Urinary bladder (tissue), 4 donors: Measurements from ENCODE around the gene HEPHL1. TPM values are rescaled to one million over a fixed set of nuclear protein-coding genes. Genes with fewer than 3 reads are reported as not detected.
"Not testable (repeated sequence)": the region's sequence is repeated elsewhere in the genome, so short reads cannot be mapped to it uniquely, and the experiment has no call there.

ENCODE experiments used
- DNase-seq: peaks from one replicate; pipeline ENCODE4 v3.0.0-alpha.2; 2015; ENCODE audit errors: extremely low spot score
- H3K27ac ChIP-seq: one replicate; pipeline ENCODE4 v1.5.1; 2013; ENCODE audit warnings: low read depth, mild to moderate bottlenecking, moderate library complexity
- H3K36me3 ChIP-seq: one replicate; pipeline ENCODE4 v1.6.1; 2013; ENCODE audit warnings: mild to moderate bottlenecking, moderate library complexity; ENCODE audit not compliant: insufficient read depth
- H3K4me1 ChIP-seq: one replicate; pipeline ENCODE4 v1.6.1; 2013; ENCODE audit warnings: mild to moderate bottlenecking, moderate library complexity; ENCODE audit not compliant: insufficient read depth
- H3K4me3 ChIP-seq: one replicate; pipeline ENCODE4 v1.5.1; 2013; ENCODE audit warnings: low read depth, low read length
- WGBS: extraction: QIAGEN DNeasy Blood & Tissue Kit; methylation state at CpG from one replicate; pipeline ENCODE4 v1.1.7; 2013; 5-methylcytosine and 5-hydroxymethylcytosine counted together
- polyA plus RNA-seq: library from polyadenylated mRNA; stranded (reverse); fragments of 200-250 nt; gene quantifications from one replicate; pipeline ENCODE4 v1.2.3, GENCODE V29; 2013
- total RNA-seq: library from RNA; depleted of rRNA; stranded (reverse); fragments of >200 nt; gene quantifications from one replicate; pipeline ENCODE4 v1.2.3, GENCODE V29; 2014
- donor health status: healthy with polysubstance abuse.
- donor health status: healthy.

HEPHL1 gene
- total and polyA plus RNA-seq, 2 donors = not detected

GRCh38 chr11:94117197-94117574 is 96.0 kb downstream of the HEPHL1 start:
- WGBS = 91% methylated on average over 1 of the region's 1 CpG
- no peak overlapping the region for H3K27ac ChIP-seq
- H3K4me1 ChIP-seq = no peaks in the 10 kb centered on the region
- no peak overlapping the region for H3K4me3 ChIP-seq
- DNase-seq = no peak
- H3K36me3 ChIP-seq = no peaks in the 10 kb centered on the region

DNA sequence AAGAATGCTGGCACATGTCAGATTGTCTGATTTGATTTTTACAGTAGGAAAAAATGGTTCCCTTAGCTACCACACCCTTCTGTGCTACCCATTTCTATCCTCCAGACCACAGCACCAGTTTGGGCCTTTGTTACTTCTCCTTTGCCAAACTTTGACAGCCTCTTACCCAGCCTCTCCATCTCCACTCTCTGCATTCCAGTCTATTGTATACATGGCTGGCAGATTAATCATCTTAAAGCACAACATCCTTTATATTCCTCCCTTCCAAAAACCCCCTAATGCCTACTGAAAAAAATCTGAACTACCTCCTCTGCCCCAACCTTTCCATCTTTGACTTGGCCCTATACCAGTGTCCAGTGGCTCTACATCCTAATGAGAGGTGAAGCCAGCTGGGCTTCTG is 96.7 kb downstream of the HEPHL1 start:
- DNase-seq = no peak
- H3K36me3 ChIP-seq = no peaks in the 10 kb centered on the region
- H3K4me1 ChIP-seq = no peaks in the 10 kb centered on the region
- H3K4me3 ChIP-seq = no peak overlapping the region
- no peak overlapping the region for H3K27ac ChIP-seq

- DNase-seq, H3K4me3 ChIP-seq, H3K27ac ChIP-seq, H3K36me3 ChIP-seq, H3K4me1 ChIP-seq: not testable (repeated sequence)
- WGBS = 94% methylated on average over 6 of the region's 6 CpGs
Observed at GRCh38 chr11:94119676-94120075, 98.5 kb downstream of the HEPHL1 start.

GRCh38 chr11:94120516-94120915 is 99.4 kb downstream of the HEPHL1 start:
- not testable (repeated sequence) for H3K36me3 ChIP-seq, H3K4me3 ChIP-seq, H3K4me1 ChIP-seq, DNase-seq, H3K27ac ChIP-seq
- WGBS = 83% methylated on average over 2 of the region's 2 CpGs

- no peak for DNase-seq
- Histone ChIP-seq H3K27ac (no peak overlapping the region), H3K4me3 (no peak overlapping the region), H3K4me1 (no peaks in the 10 kb centered on the region), H3K36me3 (no peaks in the 10 kb centered on the region)
- 97% methylated on average over 6 of the region's 6 CpGs for WGBS
Observed at GRCh38 chr11:94120946-94121345, 99.8 kb downstream of the HEPHL1 start.

DNA sequence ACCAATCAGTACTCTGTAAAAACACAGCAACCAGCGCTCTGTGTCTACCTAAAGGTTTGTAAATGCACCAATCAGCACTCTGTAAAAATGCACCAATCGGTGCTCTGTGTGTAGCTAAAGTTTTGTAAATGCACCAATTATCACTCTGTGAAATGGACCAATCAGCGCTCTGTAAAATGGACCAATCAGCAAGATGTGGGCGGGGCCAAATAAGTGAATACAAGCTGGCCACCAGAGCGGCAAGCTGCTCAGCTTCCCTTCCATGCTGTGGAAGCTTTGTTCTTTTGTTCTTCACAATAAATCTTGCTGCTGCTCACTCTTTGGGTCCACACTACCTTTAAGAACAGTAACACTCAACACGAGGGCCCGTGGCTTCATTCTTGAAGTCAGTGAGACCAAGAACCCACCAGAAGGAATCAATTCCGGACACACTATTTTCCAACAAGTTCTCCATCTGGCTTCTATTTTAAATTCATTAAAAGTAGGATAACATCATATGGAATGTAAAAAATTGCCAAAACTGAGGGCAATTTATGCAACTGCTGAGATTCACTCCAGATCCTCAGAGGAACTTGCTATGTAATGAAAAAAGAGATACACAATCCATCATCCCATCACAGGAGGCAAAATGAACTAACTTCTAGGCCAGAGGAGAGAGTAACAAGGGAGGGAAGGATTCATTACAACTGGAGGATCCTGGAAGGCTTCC is 104.4 kb downstream of the HEPHL1 start:
- DNase-seq = no peak
- H3K36me3 ChIP-seq = no peaks in the 10 kb centered on the region
- H3K27ac ChIP-seq = no peak overlapping the region
- H3K4me1 ChIP-seq = no peaks in the 10 kb centered on the region
- H3K4me3 ChIP-seq = no peak overlapping the region
- WGBS = 93% methylated on average over 8 of the region's 8 CpGs

- no peak for DNase-seq
- Histone ChIP-seq H3K27ac (no peak overlapping the region), H3K4me3 (no peak overlapping the region), H3K36me3 (no peaks in the 10 kb centered on the region), H3K4me1 (no peaks in the 10 kb centered on the region)
Observed at GRCh38 chr11:94127638-94128037, 106.5 kb downstream of the HEPHL1 start.

GRCh38 chr11:94128291-94128745 is 107.2 kb downstream of the HEPHL1 start:
- under 1% methylated on average over 23 of the region's 23 CpGs for WGBS
- H3K4me3 ChIP-seq = peak overlapping the region; percentile 66
- DNase-seq = peak; percentile 51
- no peaks in the 10 kb centered on the region for H3K36me3 ChIP-seq
- peaks cover 3% of the 10 kb centered on the region for H3K4me1 ChIP-seq
- peak overlapping the region; percentile 94 for H3K27ac ChIP-seq

DNA sequence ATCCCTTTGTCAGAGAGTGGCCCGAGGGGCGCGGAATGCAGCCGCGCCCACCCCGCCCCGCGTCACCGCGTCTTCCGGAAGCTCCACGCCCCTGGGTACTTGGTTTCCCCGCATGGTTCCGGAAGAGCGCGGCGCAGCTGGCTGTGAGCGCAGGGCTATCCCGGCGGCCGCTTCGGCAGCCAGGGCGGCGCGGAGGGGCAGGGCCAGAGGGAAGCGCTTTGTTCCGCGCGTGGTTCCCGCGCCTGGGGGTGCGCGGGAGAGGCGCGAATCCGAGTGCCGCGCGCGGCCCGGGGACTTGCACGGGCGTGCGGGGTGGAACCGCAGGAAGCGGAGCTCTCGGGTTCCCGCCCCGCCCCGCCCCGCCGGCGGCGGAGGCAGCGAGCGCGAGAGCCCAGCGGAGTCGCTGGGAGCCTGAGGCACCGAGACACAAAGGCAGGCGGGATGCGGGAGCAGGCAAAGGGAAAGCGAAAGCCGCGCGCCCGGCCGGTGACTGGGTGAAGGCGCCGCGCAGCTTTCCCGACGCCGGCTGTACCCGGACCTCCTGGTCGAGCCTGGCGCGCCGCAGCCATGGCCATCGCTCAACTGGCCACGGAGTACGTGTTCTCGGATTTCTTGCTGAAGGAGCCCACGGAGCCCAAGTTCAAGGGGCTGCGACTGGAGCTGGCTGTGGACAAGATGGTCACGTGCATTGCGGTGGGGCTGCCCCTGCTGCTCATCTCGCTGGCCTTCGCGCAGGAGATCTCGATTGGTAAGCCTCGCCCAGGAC is 107.8 kb downstream of the HEPHL1 start, which contains the start of gene PANX1:
PANX1 (plus strand) TSS at position 96 of the 766 bp plus-strand sequence; CDS start at position 568, 472 bp downstream.
- WGBS = under 1% methylated on average over 92 of the region's 92 CpGs
- H3K36me3 ChIP-seq = no peaks in the 10 kb centered on the region
- H3K27ac ChIP-seq = peak within 1 kb of the TSS; percentile 94
- H3K4me1 ChIP-seq = peaks cover 3% of the 10 kb centered on the region
- DNase-seq = peak; percentile 28
- peak within 1 kb of the TSS; percentile 66 for H3K4me3 ChIP-seq

DNA sequence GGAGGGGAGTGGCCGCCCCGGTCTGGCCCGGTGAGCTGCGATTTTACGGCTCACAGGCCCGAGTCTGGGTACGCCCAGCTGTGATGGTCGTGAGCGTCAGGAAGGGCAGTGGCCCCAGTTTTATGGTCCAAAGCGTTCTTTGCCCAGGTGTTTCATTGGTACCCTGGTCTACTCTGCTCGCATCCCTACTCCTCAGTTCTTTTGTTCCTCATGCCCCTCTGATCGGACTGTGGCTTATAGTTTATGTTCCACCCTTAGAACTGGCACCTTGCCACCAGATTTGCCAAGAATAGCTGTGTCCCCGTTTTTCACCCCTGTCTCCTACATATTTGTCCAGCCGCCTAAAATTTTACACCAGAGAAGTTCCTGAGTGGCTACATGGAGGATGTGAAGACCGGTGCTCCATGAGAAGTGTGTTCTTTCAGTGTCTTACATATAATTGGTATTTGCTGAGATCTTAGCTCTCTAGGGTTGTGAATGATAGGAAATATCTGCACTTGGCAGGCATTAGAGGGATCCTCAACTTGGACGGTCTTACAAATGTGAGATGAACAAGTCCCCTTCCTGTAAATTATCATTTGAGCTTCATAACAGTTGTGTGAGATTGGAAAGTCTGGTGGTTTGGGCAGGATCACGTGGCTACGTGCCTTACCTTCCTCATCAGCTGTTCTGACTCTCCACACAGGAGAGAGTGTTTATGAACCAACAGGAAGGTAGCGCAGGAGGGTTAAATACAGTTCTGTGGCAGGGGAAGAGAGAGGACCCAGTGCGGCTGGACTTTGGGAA is 108.6 kb downstream of the HEPHL1 start:
- Histone ChIP-seq H3K4me1 (peaks cover 3% of the 10 kb centered on the region), H3K36me3 (no peaks in the 10 kb centered on the region), H3K27ac (peak overlapping the region; percentile 94), H3K4me3 (peak overlapping the region; percentile 66)
- WGBS = 12% methylated on average over 20 of the region's 20 CpGs
- no peak for DNase-seq

DNA sequence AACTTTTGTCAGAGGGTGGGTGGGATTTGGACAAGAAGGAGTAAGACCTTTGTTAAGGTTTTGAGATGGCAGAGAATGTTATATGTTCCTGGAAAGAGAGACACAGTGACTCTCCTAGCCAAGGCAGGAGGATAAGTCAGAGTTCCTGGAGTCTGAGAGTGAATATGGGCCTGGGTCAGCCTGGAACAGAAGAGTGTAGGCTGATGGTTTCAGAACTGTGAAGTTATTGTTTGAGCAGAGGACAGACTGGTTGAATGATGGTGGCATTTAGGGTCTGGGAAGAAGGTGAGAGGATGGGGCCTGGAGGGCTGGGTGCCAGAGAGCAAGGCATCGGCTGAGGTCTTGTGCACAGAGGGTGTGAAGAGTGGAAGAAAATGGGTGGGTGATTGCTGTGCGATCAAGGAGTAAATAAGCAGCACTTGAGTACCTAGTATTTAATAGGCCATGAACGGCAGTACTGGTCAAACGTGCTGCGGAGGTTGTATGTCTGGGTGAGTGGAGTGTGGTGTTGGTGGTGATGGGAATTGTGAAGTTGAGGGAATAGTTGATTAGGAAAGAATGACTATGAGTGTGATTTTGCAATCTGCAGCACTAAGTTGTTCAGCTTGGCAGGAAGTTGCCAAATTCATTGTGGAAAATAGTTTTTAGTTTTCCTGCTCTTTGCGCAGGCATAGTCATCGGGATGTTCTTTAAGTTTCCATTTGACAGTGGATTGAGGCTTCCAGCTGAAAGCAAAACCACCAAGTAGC is 109.3 kb downstream of the HEPHL1 start:
- DNase-seq = no peak
- Histone ChIP-seq H3K4me3 (no peak overlapping the region), H3K36me3 (no peaks in the 10 kb centered on the region), H3K4me1 (peaks cover 3% of the 10 kb centered on the region), H3K27ac (peak overlapping the region; percentile 30)
- WGBS = 70% methylated on average over 7 of the region's 7 CpGs

- H3K36me3 ChIP-seq = no peaks in the 10 kb centered on the region
- DNase-seq = no peak
- H3K27ac ChIP-seq = no peak overlapping the region
- 73% methylated on average over 3 of the region's 3 CpGs for WGBS
- no peak overlapping the region for H3K4me3 ChIP-seq
- H3K4me1 ChIP-seq = peaks cover 3% of the 10 kb centered on the region
Observed at GRCh38 chr11:94131047-94131717, 110.0 kb downstream of the HEPHL1 start.

- no peak overlapping the region for H3K27ac ChIP-seq
- DNase-seq = peak; percentile 29
- no peaks in the 10 kb centered on the region for H3K36me3 ChIP-seq
- H3K4me1 ChIP-seq = peaks cover 3% of the 10 kb centered on the region
- WGBS = 10% methylated on average over 1 of the region's 1 CpG
- no peak overlapping the region for H3K4me3 ChIP-seq
Observed at GRCh38 chr11:94131718-94132115, 110.6 kb downstream of the HEPHL1 start.
